Rectal smooth muscle tissue (tissue), 1 donor: ENCODE data around the gene CACNA2D3.

Source experiments
- H3K27ac ChIP-seq: one replicate; pipeline ENCODE4 v1.7.0; 2013; ENCODE audit warnings: low read depth, low read length, inconsistent platforms
- H3K27me3 ChIP-seq: one replicate; pipeline ENCODE4 v1.7.0; 2013; ENCODE audit warnings: low read length; ENCODE audit not compliant: control insufficient read depth, insufficient read depth
- H3K36me3 ChIP-seq: one replicate; pipeline ENCODE4 v1.7.0; 2013; ENCODE audit warnings: low read length; ENCODE audit not compliant: control insufficient read depth, insufficient read depth
- H3K4me1 ChIP-seq: one replicate; pipeline ENCODE4 v1.7.0; 2013; ENCODE audit warnings: low read length; ENCODE audit not compliant: control insufficient read depth, insufficient read depth
- H3K4me3 ChIP-seq: one replicate; pipeline ENCODE4 v1.7.0; 2013; ENCODE audit warnings: low read length
- H3K9ac ChIP-seq: one replicate; pipeline ENCODE4 v1.7.0; 2013; ENCODE audit warnings: low read length

The CACNA2D3 gene

GRCh38 chr3:54580453-54580852 lies 458.1 kb downstream of the CACNA2D3 start:
- no peaks in the 10 kb centered on the region for H3K4me1 ChIP-seq
- H3K4me3 ChIP-seq, result no peak overlapping the region
- no peak overlapping the region for H3K27ac ChIP-seq
- H3K36me3 ChIP-seq, result no peaks in the 10 kb centered on the region
- no peaks in the 10 kb centered on the region for H3K27me3 ChIP-seq
- no peak overlapping the region for H3K9ac ChIP-seq

- Histone ChIP-seq H3K36me3 (no peaks in the 10 kb centered on the region), H3K27ac (no peak overlapping the region), H3K27me3 (no peaks in the 10 kb centered on the region), H3K9ac (no peak overlapping the region), H3K4me1 (no peaks in the 10 kb centered on the region), H3K4me3 (no peak overlapping the region)
Observed at GRCh38 chr3:54582424-54582823, 460.1 kb downstream of the CACNA2D3 start.

GRCh38 chr3:54591157-54591556 lies 468.8 kb downstream of the CACNA2D3 start:
- Histone ChIP-seq H3K27me3 (no peaks in the 10 kb centered on the region), H3K27ac (no peak overlapping the region), H3K36me3 (no peaks in the 10 kb centered on the region), H3K9ac (no peak overlapping the region), H3K4me1 (no peaks in the 10 kb centered on the region), H3K4me3 (no peak overlapping the region)

DNA sequence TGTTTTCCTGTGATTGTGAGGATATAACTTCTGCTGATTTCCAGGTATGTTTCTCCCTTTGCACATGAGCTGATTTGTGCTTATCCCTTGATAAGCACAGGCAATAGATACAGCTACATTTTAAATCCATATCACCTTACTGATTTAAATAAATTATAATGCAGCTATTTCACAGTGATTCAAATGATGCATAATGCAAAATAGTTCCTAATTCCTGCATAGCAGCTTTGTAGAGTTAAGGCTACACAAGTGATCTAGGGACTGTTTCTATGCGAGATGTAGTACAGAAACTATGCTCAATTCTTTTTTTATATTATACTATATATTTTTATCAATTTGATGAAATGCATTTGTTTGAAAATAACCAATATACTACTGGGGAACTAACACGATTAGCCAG lies 471.3 kb downstream of the CACNA2D3 start:
- Histone ChIP-seq H3K9ac (no peak overlapping the region), H3K4me1 (no peaks in the 10 kb centered on the region), H3K4me3 (no peak overlapping the region), H3K36me3 (no peaks in the 10 kb centered on the region), H3K27ac (no peak overlapping the region), H3K27me3 (no peaks in the 10 kb centered on the region)

DNA sequence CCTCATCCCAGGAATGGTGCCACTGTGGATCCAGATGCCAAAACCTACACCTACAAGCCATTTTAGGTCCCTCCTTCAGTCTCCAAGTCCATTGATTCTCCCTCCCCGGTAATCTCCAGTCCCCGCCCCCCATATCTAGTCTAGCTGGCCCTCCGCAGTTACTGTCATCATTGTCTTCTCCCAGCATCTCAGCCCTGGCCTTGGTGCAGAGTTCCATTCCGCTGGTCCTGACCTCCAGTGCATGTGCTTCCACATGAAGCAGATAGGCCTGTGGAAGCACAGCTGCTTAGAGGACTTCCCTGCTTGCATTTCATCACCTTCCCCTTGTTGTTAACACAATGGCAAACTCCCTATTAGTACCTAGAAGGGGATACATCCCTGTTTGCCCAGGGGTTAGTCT lies 473.7 kb downstream of the CACNA2D3 start:
- Histone ChIP-seq H3K4me3 (no peak overlapping the region), H3K27ac (no peak overlapping the region), H3K27me3 (no peaks in the 10 kb centered on the region), H3K4me1 (no peaks in the 10 kb centered on the region), H3K9ac (no peak overlapping the region), H3K36me3 (no peaks in the 10 kb centered on the region)

DNA sequence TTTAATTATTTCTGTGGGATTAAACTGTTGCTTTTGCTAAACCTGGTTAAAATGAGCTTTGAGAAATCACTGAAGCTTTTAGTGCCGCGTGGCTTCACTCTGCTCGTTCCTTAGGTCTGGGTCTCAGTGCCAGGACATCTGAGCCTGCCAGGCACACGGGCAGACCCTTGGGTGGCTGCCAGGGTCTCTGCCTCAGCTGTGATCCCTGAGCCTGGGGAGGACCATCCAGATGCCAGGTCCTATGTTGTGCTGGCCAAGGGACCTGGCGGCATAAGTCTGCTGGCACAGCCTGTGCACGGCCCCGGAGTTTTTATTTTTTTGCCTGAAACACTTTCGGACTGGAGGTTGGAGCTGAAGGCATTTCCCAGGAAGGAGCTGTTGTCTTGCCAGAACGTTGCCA lies 477.4 kb downstream of the CACNA2D3 start:
- no peak overlapping the region for H3K27ac ChIP-seq
- no peaks in the 10 kb centered on the region for H3K4me1 ChIP-seq
- H3K4me3 ChIP-seq, result no peak overlapping the region
- no peak overlapping the region for H3K9ac ChIP-seq
- no peaks in the 10 kb centered on the region for H3K27me3 ChIP-seq
- H3K36me3 ChIP-seq, result no peaks in the 10 kb centered on the region

DNA sequence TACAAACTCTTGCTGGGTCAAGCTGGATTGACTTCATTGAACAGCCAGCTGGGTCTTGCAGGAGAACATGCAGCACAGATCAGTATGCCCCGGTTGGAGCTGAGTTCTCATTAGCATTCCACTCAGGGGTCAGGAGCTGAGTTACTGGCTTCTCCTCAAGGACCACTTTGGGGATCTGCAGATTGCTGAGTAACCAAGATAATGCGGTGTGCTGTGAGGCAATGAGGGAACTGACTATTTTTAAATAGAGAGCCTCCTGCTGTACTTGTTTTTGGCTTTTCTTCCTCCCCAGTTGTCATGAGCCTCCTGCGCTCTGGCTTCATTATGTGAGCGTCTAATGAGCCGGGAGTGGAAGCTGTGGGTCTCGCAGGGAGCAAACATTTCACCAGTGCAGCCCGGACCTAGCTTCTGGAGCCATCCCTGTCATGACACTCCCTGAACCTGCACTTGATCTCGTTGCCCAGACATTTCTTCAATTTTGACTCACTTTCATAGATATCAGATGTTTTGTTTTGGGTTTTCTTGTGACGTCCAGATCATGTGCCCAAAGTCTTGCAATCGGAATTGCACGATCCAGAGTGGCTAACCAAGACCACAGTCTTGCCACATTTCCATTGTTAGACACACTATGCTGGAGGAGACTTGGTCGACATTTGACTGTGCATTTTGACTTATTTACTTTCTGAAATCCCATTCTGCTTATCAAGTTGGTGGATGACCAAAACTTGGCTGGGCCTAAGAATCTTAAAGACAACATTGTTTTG lies 478.3 kb downstream of the CACNA2D3 start:
- no peak overlapping the region for H3K27ac ChIP-seq
- H3K4me1 ChIP-seq, result no peaks in the 10 kb centered on the region
- no peaks in the 10 kb centered on the region for H3K27me3 ChIP-seq
- H3K9ac ChIP-seq, result no peak overlapping the region
- H3K36me3 ChIP-seq, result no peaks in the 10 kb centered on the region
- H3K4me3 ChIP-seq, result no peak overlapping the region

DNA sequence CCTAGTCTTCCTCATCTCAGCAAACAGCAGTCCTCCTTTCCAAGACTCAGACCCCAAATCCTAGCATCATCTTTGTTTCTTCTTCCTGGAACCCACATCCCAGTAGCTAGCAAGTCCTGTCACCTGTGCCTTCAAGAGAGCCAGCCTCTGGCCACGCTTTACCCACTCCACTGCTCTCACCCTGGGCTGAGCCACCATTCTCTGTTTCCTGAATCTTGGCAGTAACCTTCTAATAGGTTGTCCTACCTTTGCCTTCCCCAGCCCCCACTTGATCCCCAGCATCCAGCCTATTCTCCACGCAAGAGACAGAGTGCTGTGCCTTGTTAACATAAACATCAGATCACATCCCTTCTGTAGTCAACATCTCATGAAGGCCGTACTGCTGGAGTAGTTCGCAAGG lies 482.1 kb downstream of the CACNA2D3 start:
- H3K4me1 ChIP-seq, result no peaks in the 10 kb centered on the region
- no peak overlapping the region for H3K4me3 ChIP-seq
- H3K9ac ChIP-seq, result no peak overlapping the region
- H3K27ac ChIP-seq, result no peak overlapping the region
- H3K27me3 ChIP-seq, result no peaks in the 10 kb centered on the region
- no peaks in the 10 kb centered on the region for H3K36me3 ChIP-seq

- no peak overlapping the region for H3K9ac ChIP-seq
- H3K36me3 ChIP-seq, result no peaks in the 10 kb centered on the region
Observed at GRCh38 chr3:54608041-54608440, 485.7 kb downstream of the CACNA2D3 start.

GRCh38 chr3:54619053-54619452 lies 496.7 kb downstream of the CACNA2D3 start:
- H3K9ac ChIP-seq, result no peak overlapping the region
- no peaks in the 10 kb centered on the region for H3K36me3 ChIP-seq
- no peak overlapping the region for H3K4me3 ChIP-seq
- no peak overlapping the region for H3K27ac ChIP-seq
- no peaks in the 10 kb centered on the region for H3K4me1 ChIP-seq
- no peaks in the 10 kb centered on the region for H3K27me3 ChIP-seq

More at GRCh38 chr3:54608041-54608440, 485.7 kb downstream of the CACNA2D3 start:
- no peaks in the 10 kb centered on the region for H3K4me1 ChIP-seq
- H3K27me3 ChIP-seq, result no peaks in the 10 kb centered on the region
- H3K4me3 ChIP-seq, result no peak overlapping the region
- no peak overlapping the region for H3K27ac ChIP-seq

DNA sequence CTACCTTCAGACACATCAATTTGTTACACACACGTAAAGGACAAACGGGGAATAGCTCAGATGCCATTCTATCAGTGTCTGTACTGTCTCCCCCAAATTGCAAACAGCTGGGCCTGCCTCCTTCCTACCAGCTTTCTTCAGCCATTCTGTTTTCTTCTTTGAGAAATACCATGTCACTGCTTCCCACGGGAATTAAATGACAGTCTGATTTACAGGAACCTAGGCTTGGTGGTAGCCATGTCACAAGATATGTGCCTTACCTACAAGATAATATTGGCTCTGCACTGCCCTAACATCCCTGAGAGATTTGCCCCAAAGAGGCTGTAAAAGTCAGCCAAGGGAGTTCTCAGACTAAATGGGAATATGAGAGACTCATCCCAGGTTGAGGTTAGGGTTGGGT lies 497.2 kb downstream of the CACNA2D3 start:
- Histone ChIP-seq H3K4me3 (no peak overlapping the region), H3K27ac (no peak overlapping the region), H3K4me1 (no peaks in the 10 kb centered on the region), H3K27me3 (no peaks in the 10 kb centered on the region), H3K36me3 (no peaks in the 10 kb centered on the region), H3K9ac (no peak overlapping the region)

GRCh38 chr3:54621184-54621583 lies 498.8 kb downstream of the CACNA2D3 start:
- no peaks in the 10 kb centered on the region for H3K36me3 ChIP-seq
- H3K27me3 ChIP-seq, result no peaks in the 10 kb centered on the region
- H3K4me1 ChIP-seq, result no peaks in the 10 kb centered on the region
- no peak overlapping the region for H3K9ac ChIP-seq
- H3K4me3 ChIP-seq, result no peak overlapping the region
- H3K27ac ChIP-seq, result no peak overlapping the region

DNA sequence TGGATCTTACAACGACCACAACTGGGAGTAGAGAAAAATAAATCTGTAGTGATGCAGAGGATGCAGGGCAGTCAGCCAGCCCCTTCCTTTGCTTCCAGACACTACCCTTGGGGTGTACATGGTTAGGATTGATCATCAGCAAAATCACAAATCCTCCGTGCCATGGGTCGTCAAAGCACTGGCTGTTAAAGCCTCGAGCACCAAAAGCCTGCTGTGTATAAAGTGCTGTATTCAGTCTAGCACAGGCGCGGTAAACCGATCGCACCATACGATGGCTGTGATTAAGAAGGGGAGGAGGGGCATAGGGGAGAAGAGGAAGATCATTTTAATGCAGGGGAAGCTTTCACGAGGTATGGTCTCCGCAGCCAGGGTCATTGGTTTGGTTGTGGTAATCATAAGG lies 500.3 kb downstream of the CACNA2D3 start:
- Histone ChIP-seq H3K4me1 (no peaks in the 10 kb centered on the region), H3K9ac (no peak overlapping the region), H3K27ac (no peak overlapping the region), H3K4me3 (no peak overlapping the region), H3K27me3 (no peaks in the 10 kb centered on the region), H3K36me3 (no peaks in the 10 kb centered on the region)
